NCI-H748 treated with DMSO at 0.1 percent for 48 hours (cell line): ENCODE measurements around the gene RHBDF2.

Experiments
- DNase-seq: peaks from one replicate; lab custom pipeline; 2025; lab: John Stamatoyannopoulos, UW

Gene RHBDF2

GRCh38 chr17:76459674-76460073 is 41.5 kb downstream of the RHBDF2 start:
- no peak for DNase-seq

GRCh38 chr17:76458580-76459490 is 42.4 kb downstream of the RHBDF2 start:
- no peak for DNase-seq

- no peak for DNase-seq
Observed at GRCh38 chr17:76453431-76453743, 47.8 kb downstream of the RHBDF2 start.

- DNase-seq: peak; percentile 82
Observed at GRCh38 chr17:76452660-76453430, 48.4 kb downstream of the RHBDF2 start, which contains the start of gene UBE2O. TSS of gene UBE2O (minus strand) at chr17:76453152. CDS start at chr17:76453141, 11 bp downstream.

GRCh38 chr17:76452127-76452659 is 49.0 kb downstream of the RHBDF2 start:
- no peak for DNase-seq

GRCh38 chr17:76451506-76451905 is 49.7 kb downstream of the RHBDF2 start:
- DNase-seq: no peak

- DNase-seq: no peak
Observed at GRCh38 chr17:76449126-76449525, 52.1 kb downstream of the RHBDF2 start.

- no peak for DNase-seq
Observed at GRCh38 chr17:76447931-76448652, 53.1 kb downstream of the RHBDF2 start.

GRCh38 chr17:76446449-76447231 is 54.6 kb downstream of the RHBDF2 start:
- no peak for DNase-seq

- no peak for DNase-seq
Observed at GRCh38 chr17:76445697-76446448, 55.4 kb downstream of the RHBDF2 start.

- DNase-seq: no peak
Observed at GRCh38 chr17:76444518-76445311, 56.5 kb downstream of the RHBDF2 start.

GRCh38 chr17:76442341-76443338 is 58.6 kb downstream of the RHBDF2 start:
- DNase-seq: no peak

GRCh38 chr17:76441686-76442340 is 59.4 kb downstream of the RHBDF2 start:
- DNase-seq: no peak

GRCh38 chr17:76440751-76441362 is 60.4 kb downstream of the RHBDF2 start:
- DNase-seq: no peak

GRCh38 chr17:76439314-76439928 is 61.8 kb downstream of the RHBDF2 start:
- no peak for DNase-seq

- no peak for DNase-seq
Observed at GRCh38 chr17:76438906-76439305, 62.3 kb downstream of the RHBDF2 start.
